MCF 10A (cell line): Measurements from ENCODE around the gene F8. TPM values are rescaled to one million over a fixed set of nuclear protein-coding genes. Genes with fewer than 3 reads are reported as not detected.

ENCODE experiments used
- BruUV-seq: library from RNA; stranded (reverse); fragments of 400-500 nt; replicated peaks from 2 replicates; lab custom pipeline; 2021; lab: Mats Ljungman, UMichigan
- CTCF ChIA-PET: fragments of 300-600 bp; sonication (Branson Sonifier 250); formaldehyde crosslinking; extraction: SDS; loops from one replicate; lab custom pipeline; 2021; ENCODE audit warnings: antibody characterized with exemption, inconsistent platforms; lab: Yijun Ruan, JAX
- POLR2A ChIA-PET: fragments of 300-600, 350-650 bp; sonication (Branson Sonifier 250); formaldehyde crosslinking; extraction: SDS; loops from one replicate; lab custom pipeline; 2020; ENCODE audit warnings: antibody characterized with exemption, inconsistent platforms; lab: Yijun Ruan, JAX
- DNase-seq: peaks from one replicate; pipeline ENCODE4 v3.0.0-alpha.2; 2018; ENCODE audit not compliant: unreplicated experiment
- H3K27ac Mint-ChIP-seq: one replicate; pipeline ENCODE4 v1.8.0; 2022; ENCODE audit warnings: mild to moderate bottlenecking, low read depth, mixed read lengths; ENCODE audit not compliant: unreplicated experiment
- H3K27me3 Mint-ChIP-seq: one replicate; pipeline ENCODE4 v1.8.0; 2022; ENCODE audit warnings: mixed read lengths; ENCODE audit not compliant: insufficient read depth, unreplicated experiment
- H3K36me3 Mint-ChIP-seq: one replicate; pipeline ENCODE4 v1.8.0; 2022; ENCODE audit warnings: mild to moderate bottlenecking, moderate library complexity, mixed read lengths; ENCODE audit not compliant: insufficient read depth, unreplicated experiment
- H3K4me1 Mint-ChIP-seq: one replicate; pipeline ENCODE4 v1.8.0; 2022; ENCODE audit warnings: mixed read lengths; ENCODE audit not compliant: insufficient read depth, unreplicated experiment
- H3K4me3 Mint-ChIP-seq: one replicate; pipeline ENCODE4 v1.8.0; 2022; ENCODE audit warnings: mild to moderate bottlenecking, moderate library complexity, mixed read lengths; ENCODE audit not compliant: unreplicated experiment
- H3K9me3 Mint-ChIP-seq: one replicate; pipeline ENCODE4 v1.8.0; 2022; ENCODE audit warnings: mixed read lengths; ENCODE audit not compliant: unreplicated experiment
- CTCF ChIP-seq: fragments of 200-600 bp; IDR thresholded peaks from one replicate; pipeline ENCODE4 v1.8.0; 2022; ENCODE audit warnings: antibody characterized with exemption, mild to moderate bottlenecking; ENCODE audit not compliant: unreplicated experiment
- intact Hi-C: fragments of 100-400 bp; cut with micrococcal nuclease; formaldehyde crosslinking; loops from 2 replicates; pipeline ENCODE4 v1.14.1; 2022
- total RNA-seq: library from RNA; stranded (reverse); gene quantifications from 2 replicates; pipeline ENCODE4 v1.2.3, GENCODE V29; 2022

F8 gene
- total RNA-seq, 1 experiment from 2014 or later, result 5.3 TPM

GRCh38 chrX:155028129-155028528 is 5.6 kb upstream of the F8 start:
- ChIA-PET POLR2A (interaction anchor here (0.6 to 3.4 kb wide), 5 partner anchors 31 to 43 kb away, joined by 3 to 35 read pairs (median 8); partner anchors contain the start of gene BRCC3), CTCF (interaction anchor here (0.6 to 0.9 kb wide), 3 partner anchors 20 to 71 kb away, joined by 3 read pairs; no protein-coding TSS in a partner anchor)

GRCh38 chrX:155027509-155028066 is 5.1 kb upstream of the F8 start:
- Mint-ChIP-seq H3K27ac (peak overlapping the region; percentile 90), H3K36me3 (no peaks in the 10 kb centered on the region), H3K9me3 (no peaks in the 10 kb centered on the region), H3K4me3 (peak overlapping the region; percentile 75), H3K4me1 (peaks cover 13% of the 10 kb centered on the region), H3K27me3 (peaks cover 35% of the 10 kb centered on the region)
- DNase-seq, result peak; percentile 69
- intact Hi-C loops, result loop anchor here (2.0 kb wide), 1 partner anchor 43 kb away; the partner anchor contains the start of genes BRCC3, CMC4 and MTCP1
- CTCF ChIA-PET, result interaction anchor here (0.6 to 1.3 kb wide), 3 partner anchors 21 to 336 kb away, joined by 3 to 4 read pairs (median 3); no protein-coding TSS in a partner anchor
- TF ChIP-seq CTCF, result no peak
- BruUV-seq, result TSS peak; percentile 74
- POLR2A ChIA-PET, result interaction anchor here (1.1 to 3.4 kb wide), 10 partner anchors 8 to 48 kb away, joined by 4 to 35 read pairs (median 8); partner anchors contain the start of gene BRCC3

More at GRCh38 chrX:155028129-155028528, 5.6 kb upstream of the F8 start:
- no peak for TF ChIP-seq CTCF
- BruUV-seq, result no TSS peak
- intact Hi-C loops, result no loop called here
- peaks cover 13% of the 10 kb centered on the region for H3K4me1 Mint-ChIP-seq
- no peaks in the 10 kb centered on the region for H3K9me3 Mint-ChIP-seq
- peak; percentile 2 for DNase-seq
- H3K27ac Mint-ChIP-seq, result peak overlapping the region; percentile 90
- peaks cover 30% of the 10 kb centered on the region for H3K27me3 Mint-ChIP-seq
- peak overlapping the region; percentile 75 for H3K4me3 Mint-ChIP-seq
- H3K36me3 Mint-ChIP-seq, result no peaks in the 10 kb centered on the region

- no peaks in the 10 kb centered on the region for H3K9me3 Mint-ChIP-seq
- no peaks in the 10 kb centered on the region for H3K36me3 Mint-ChIP-seq
- BruUV-seq, result no TSS peak
- peaks cover 36% of the 10 kb centered on the region for H3K27me3 Mint-ChIP-seq
- ChIA-PET POLR2A (interaction anchor here (0.8 to 3.4 kb wide), 14 partner anchors 9 to 189 kb away, joined by 3 to 35 read pairs (median 6); partner anchors contain the start of genes BRCC3, CMC4, MTCP1 and VBP1), CTCF (interaction anchor here (0.6 to 1.3 kb wide), 5 partner anchors 30 to 335 kb away, joined by 3 to 4 read pairs (median 4); no protein-coding TSS in a partner anchor)
- intact Hi-C loops, result loop anchor here (2.0 kb wide), 1 partner anchor 44 kb away; the partner anchor contains the start of genes BRCC3, CMC4 and MTCP1
- peak within 1 kb of the TSS; percentile 90 for H3K27ac Mint-ChIP-seq
- peak; percentile 88 for DNase-seq
- peak within 1 kb of the TSS; percentile 75 for H3K4me3 Mint-ChIP-seq
- peaks cover 13% of the 10 kb centered on the region for H3K4me1 Mint-ChIP-seq
- no peak for TF ChIP-seq CTCF
Measured at GRCh38 chrX:155026727-155027508, 4.4 kb upstream of the F8 start, which contains the start of gene FUNDC2. Gene FUNDC2 (plus strand): TSS chrX:155026844. CDS start chrX:155026939, 95 bp downstream.
